GM19372 (cell line): Measurements from ENCODE around the gene SPRYD7.
"Not testable (repeated sequence)": the region's sequence is repeated elsewhere in the genome, so short reads cannot be mapped to it uniquely, and the experiment has no call there.

ENCODE experiments used
- ATAC-seq: cut with Tn5 transposase; IDR thresholded peaks from one replicate; pipeline ENCODE4 v1.9.1; 2021; ENCODE audit warnings: mild to moderate bottlenecking, low read depth, moderate library complexity; ENCODE audit not compliant: unreplicated experiment

Gene SPRYD7

DNA sequence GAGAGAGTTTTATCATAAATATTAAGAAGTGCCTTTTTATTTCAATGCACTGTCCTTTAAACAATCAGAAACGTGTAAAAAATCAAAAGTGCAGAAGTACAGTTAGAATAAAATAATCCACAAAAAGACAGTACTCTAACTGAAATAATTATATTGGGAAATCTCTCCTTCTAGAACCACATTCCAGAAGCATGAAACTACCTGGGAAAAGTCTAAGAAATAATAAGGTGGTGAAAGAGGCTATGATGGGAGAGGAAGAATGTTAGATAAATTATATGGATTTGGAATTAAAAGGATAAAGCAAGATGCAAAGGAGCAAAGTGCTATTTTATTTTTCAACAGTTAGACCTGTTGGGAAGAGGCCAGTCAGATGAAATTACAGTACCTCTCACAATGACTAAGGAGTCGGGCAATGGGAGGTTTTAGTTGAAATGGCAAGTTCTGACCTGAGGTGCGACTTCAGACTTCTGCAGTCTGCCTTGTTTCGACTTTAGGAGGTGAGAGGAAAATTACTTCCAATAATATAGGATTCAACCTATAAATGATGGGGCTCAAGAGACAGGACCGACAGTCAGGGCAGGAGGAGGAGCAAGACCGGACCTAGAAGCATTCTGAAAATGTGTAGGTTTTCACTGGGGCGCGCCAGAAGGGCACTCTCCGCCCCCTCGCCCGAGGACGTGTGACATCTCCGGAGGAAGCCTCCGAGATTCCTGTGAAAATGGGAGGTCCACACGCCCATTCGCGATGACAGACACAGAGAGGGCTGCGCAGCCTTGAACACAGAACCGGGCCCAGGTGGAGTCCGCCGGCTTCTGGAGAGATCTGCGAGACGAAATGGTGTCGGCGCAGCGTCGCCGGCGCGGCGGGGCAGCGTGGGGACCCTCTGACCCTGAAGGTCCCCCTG, 717 bp downstream of the SPRYD7 start:
- peak; percentile 23 for ATAC-seq

DNA sequence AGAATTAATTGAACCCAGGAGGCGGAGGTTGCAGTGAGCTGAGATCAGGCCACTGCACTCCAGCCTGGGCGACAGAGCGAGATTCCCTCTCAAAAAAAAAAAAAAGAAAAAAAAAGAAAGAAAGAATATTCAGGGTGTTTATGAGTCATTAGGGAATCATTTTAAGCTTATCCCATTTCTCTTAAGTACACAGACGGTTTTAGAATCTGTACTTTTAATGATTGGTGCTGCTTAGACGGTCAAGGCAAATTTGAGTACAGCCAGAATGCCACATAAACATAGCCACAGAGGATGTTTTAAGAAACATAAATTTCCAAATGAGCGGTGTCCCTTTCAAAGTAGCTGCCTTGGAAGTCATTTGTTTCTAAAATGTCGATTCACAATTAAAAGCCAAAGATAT, 2.6 kb downstream of the SPRYD7 start:
- no peak for ATAC-seq

DNA sequence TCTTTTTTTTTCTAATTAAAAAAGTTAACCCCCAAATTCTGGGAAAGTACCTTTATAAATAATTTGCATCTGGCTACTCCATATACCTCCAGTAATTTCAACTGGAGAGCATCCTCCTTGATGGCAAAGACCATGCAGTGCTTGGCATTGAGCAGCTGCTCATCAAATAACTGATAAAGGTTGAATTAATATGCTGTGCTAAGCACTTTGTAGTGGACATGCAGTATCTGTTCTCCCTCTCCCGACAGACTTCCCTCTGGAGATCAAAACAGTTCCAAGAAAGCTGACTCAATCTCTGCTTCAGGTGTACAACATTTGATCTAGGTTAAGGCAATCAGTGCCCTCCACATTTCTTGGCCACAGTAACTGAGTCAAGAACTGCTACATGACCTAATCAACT, 3.3 kb downstream of the SPRYD7 start:
- no peak for ATAC-seq

DNA sequence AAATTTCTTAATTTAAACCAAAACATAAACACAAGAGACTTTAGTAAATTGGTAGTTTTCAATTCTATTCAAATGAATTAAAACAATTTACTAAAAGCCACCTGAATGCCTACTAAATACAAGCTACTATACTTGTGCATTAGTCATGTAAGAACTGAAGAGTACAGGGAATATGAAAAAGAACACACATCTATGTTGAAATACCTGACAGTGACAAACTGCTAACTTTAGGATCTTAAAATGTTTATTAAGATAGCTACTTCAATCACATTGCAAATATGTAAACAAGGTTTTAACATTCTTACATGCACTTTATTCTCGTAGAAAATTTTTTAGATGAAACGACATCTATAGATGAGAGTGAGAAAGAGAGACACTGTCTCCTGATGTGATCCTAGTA, 4.1 kb downstream of the SPRYD7 start:
- no peak for ATAC-seq

DNA sequence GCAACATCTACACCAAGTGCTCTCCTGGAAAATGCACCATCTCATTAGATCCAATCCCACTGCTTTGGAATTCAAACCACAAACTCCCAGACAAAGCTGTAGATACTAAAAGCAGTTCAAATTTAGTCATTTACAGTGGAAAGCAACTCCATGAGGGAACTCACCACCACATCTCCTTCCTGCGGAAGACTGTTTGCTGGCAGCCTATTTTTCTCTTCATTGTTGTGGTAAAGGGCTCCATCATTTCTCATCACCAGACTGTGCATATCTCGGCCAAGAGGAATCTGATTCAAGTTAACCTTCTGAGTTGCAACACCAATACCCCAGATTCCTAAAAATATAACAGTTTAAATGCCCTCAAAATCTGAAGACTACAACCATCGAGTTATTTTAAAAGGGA, 8.4 kb downstream of the SPRYD7 start:
- ATAC-seq, result no peak

DNA sequence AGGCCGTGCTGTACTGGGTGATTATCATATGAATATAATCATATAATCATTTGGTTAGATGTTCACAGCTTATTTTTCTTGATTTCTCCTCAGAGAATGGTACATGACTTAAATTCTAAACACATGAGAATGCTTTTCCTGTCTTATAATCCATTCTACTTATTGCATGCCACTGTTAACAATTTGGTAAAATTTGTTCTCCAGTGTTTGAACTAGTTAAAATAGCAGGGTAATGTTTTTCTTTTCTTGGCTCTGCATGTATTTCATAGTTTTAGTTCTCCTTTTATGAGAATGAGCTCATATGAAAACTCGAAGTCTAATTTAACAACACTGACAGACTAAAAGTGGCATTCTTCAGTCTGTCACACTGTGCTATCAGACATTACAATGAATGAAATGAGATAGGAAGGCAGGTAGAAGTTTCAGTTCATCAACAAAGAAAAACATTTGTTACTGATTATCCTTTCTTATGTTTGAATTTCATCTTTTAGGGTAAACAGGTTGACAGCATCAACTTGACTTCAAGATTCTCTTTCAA, 10.2 kb downstream of the SPRYD7 start:
- ATAC-seq, result no peak

DNA sequence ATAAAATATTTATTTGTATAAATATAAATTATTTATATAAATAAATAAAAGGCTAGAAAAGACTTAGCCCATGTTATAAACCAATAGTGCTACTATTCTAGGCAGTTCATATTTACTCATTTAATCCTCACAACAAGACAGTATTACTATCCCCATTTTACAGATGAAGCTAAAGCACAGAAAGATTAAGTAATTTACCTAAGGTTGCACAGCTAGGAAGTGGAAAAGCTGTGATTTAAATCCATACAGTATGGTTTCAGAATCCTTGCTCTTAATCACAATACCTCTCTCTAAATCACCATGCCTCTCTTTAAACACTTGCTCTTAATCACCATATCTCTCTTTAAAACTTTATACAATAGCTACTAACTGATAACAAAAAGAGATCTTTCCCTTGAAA, 13.8 kb downstream of the SPRYD7 start:
- ATAC-seq, result no peak

DNA sequence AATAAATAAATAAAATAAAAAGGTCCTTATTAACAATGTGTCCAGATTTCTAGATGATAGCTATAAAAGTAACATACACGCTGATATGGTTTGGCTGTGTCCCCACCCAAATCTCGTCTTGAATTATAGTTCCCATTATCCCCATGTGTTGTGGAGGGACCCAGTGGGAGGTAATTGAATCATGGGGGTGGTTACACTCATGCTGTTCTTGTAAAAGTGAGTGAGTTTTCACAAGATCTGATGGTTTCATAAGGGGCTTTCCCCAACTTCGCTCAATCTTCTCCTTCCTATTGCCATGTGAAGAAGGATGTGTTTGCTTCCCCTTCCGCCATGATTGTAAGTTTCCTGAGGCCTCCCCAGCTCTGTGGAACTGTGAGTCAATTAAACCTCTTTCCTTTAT, 15.2 kb downstream of the SPRYD7 start:
- not testable (repeated sequence) for ATAC-seq

DNA sequence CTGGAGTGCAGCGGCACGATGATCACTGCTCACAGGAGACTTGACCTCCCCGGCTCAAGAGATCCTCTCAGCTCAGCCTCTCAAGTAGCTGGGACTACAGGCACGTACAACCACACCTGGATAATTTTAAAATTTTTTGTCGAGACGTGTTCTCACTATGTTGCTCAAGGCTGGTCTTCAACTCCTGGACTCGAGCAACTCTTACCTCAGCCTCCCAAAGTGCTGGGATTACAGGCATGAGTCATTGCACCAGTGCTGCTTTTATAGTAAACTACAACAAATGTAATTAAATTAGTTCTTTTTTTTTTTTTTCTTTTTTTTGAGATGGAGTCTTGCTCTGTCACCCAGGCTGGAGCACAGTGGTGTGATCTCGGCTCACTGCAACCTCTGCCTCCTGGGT, 18.0 kb downstream of the SPRYD7 start:
- not testable (repeated sequence) for ATAC-seq

DNA sequence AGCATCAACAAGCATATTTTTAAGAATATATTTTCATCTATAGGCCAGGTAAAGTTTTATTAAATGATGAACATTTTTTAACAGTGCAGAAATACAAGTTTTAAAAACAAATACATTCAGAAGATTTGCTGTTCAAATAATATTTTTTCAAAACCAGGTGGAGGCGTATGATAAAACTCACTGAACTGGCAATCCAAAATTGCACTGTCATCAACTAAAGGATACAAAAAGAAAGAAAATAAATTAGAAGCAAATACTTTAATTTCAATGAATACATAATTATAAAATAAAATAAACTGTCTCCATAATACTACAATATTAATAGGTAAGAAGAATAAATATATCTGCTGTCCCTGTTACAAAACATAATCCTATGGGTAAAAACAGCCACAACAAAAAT, 21.2 kb downstream of the SPRYD7 start:
- no peak for ATAC-seq

DNA sequence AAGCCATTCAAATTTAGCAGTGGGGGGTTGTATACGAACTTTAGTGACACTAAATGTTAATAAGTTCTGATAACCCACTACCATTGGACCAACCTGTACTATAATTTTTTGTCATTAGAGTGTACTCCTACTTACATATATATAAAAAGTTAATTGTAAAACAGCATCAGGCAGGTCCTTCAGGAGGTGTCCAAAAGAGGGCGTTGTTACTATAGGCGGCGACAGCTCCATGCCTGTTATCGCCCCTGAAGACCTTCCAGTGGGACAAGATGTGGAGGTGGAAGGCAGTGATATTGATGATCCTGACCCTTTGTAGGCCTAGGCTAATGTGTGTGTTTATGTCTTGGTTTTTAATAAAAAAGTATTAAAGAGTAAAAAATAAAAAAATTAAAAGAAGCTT, 27.5 kb downstream of the SPRYD7 start:
- ATAC-seq, result no peak

DNA sequence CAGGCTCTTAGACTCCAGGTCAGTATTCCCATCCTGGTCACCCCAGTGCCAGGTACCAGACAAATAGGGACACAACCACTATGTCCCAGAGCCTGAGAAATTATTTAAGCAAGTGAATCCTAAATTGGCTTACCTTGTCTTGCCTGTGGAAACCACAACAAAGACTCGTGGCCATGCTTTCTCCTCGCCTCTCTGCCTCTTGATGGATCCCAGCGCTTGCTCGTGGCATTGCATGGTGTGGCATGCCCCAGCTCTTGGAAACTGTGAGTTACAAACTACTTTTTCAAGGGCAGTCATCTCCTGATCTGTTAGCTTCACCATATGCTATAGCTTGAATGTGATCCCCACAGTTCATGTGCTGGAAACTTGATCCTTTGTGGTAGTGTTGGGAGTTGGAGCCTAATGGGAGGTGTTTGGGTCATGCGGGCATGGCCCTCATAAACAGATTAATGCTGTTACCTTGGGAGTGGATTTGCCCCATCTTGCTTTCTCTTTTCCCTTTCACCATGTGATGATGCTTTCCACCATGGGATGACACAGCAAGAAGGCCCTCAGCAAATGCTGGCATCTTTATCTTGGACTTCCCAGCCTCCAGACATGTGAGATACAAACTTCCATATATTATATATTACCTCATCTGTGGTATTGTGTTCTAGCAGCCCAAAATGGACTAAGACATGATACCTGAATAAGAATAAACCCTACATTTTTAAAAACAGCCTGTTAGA, 31.2 kb downstream of the SPRYD7 start:
- ATAC-seq, result no peak

DNA sequence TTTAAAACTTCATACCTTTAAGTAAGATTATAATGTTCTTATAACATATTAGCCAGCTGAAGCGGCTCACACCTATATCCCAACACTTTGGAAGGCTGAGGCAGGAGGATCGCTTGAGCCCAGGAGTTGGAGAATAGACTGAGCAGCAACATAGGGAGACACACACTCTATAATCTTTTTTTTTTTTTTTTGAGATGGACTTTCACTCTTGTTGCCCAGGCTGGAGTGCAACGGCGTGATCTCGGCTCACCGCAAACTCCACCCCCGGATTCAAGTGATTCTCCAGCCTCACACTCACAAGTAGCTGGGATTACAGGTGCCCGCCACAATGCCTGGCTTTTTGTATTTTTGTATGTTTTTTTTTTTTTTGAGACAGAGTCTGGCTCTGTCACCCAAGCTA, 37.3 kb downstream of the SPRYD7 start:
- ATAC-seq, result no peak

DNA sequence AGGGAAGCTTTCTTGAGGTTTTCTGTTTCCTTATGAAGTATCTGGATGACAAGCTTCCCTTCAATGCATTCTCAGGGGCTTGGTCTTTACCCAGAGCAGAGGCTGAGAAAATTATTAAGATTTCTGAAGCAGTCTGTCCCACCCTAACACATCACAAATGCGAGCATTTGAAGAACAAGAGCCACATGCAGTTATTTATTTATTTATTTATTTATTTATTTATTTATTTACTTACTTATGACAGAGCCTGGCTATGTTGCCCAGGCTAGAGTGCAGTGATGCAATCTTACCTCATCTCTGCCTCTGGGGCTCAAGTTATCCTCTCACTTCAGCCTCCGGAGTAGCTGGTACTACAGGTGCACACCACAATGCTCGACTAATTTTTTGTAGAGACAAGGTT, 38.4 kb downstream of the SPRYD7 start:
- ATAC-seq, result no peak

DNA sequence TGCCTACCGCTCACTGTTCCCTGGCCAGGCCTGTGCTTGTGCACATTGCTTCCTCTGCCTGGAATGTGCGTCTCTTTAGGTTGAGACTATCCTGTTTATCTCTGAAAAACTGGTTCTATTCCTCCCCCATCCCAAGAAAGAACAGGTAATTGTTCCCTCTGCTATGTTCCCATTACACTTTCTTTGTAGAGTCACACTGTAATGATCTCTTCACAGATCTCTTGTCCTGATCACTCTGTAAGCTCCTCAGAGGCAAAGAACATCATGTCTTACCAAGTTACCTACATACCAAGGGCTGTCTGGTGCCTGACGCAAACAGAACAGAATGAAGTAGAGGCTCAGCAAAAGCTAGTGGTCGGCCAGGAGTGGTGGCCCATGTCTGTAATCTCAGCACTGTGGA, 40.3 kb downstream of the SPRYD7 start:
- no peak for ATAC-seq

DNA sequence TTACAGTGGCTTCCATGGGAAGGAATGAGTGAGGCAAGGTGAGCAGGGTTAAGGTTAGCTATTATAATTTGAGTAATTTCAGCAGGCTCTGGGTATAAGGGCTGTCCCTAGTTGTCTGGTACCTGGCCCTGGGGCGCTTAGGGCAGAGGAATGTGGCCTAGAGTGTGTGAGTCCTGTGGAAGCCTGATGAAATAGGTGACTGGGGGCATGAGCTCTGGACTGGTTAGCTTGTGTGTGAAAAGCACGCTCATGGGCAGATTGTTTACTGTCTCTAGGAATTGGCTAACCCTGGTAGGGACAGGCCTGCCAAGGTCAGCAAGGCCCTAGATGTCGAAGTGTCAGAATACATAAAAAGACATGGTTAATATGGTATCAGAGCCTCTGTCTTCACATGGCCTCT, 42.5 kb downstream of the SPRYD7 start:
- no peak for ATAC-seq

DNA sequence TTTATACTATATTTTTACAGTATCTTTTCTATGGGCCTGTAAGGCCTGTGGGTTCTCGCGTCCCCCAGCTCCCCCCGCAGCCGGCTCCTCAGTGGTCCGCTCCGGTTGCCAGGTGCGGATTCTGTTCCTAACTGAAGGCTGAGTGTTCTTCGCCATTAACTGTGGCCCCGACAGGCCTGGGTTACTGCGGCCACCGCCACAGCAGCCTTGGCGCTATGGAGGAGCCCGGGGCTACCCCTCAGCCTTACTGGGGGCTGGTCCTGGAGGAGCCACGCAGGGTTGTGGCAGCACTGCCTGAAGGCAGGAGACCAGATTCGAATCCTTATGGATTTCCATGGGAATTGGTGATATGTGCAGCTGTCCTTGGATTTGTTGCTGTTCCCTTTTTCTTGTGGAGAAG, 45.8 kb downstream of the SPRYD7 start:
- no peak for ATAC-seq

DNA sequence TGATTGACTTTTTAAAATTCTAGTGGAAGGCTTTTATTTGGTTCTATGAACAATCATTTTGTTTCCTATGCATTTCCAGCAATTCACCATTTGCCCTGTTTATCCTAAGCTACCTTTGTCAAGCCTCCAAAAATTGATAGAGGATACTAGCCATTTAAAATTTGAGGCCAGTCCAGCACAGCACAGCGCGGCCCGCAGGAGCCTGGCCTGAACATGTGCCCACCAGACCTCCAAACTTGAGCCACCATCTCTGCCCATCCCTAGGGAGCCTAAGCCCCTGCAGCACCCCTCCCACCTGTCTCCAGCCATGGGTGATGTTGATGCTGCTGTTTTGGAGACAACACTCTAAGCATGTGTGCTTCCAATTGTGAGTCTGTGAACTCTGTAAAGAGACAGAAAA, 57.5 kb downstream of the SPRYD7 start:
- ATAC-seq, result no peak

DNA sequence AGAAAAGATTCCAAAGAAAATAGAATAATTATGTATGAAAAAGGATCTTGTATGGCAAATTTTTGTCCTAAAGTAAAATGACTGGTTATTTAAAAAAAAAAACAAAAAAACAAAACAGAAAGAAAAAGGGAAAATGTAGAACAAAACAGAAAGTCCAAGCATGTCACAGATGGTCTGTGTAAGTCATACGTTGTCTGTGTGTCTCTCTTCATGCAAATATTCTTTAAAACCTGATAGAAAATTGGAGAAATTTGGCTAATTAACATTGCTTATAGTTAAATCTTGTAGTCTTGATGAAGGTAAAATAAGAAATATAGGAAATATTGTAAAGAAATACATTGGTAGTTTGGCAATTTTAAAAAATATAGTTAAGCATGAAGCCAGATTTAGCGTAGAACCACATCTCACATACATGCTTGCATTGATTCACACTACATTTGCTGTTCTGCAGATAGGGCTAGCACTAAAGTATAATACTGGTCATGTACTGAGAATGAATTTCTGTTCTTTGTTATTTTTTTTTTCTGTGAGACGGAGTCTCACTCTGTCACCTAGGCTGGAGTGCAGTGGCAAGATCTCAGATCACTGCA, 58.4 kb downstream of the SPRYD7 start:
- ATAC-seq, result no peak

DNA sequence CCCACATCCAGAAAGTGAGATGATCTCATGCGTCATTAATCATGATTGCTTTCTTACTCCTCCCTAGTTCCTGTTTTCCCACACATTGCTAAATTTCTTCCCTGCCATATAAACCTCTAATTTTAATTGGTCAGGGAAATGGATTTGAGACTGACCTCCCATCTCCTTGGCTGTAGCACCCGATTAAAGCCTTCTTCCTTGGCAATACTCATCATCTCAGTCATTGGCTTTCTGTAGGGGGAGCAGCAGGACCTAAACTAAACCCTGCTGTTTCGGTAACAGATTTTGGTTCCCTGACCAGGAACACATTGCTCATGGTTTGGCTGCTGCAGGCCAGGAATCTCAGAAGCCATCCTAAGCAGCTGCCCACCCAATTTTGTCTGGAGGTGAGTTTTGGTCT, 61.7 kb downstream of the SPRYD7 start:
- ATAC-seq, result no peak

DNA sequence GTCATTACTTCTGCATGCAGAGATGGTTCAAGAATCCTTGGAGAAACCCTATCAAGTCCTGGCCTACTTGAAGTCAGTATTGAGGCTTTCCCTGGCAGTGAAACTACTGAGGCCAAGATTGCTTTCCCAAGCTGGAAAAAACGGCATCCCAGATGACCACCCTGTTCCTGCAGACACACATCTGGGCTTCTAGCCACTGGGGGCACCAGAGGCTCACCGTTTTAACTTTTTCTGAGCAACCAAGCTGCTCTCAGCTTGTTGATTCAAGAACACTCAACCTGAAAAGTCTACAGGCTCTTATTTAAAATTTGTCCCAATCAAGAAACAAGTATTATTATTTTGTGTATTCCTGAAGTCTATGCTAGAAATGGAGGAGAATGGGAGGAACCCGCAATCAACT, 66.6 kb downstream of the SPRYD7 start:
- ATAC-seq, result no peak
